Left forelimb (tissue), 1 donor: ENCODE measurements around the gene XKR7.

ENCODE experiments used
- DNase-seq: peaks from one replicate; pipeline ENCODE4 v3.0.0-alpha.2; 2018; ENCODE audit warnings: low spot score

XKR7 gene

DNA sequence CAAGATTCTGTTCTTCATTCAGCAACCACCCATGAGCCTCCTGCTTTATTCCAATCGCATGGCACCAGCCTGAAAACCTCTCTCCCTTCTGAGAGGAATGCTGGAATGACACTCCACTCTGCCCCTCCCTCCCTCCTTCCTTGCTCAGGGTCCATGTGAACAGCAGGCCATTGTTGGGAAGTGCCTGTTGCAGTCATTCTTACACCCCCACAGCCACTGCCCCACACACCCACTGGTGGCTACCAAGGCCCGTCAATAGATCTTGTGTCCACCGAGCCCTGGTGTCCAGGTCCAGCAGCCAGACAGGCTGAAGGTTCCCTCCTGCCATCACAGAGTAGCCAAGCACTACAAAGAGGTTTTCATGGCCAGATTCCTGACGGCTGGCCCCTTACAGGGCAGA, 22.6 kb upstream of the XKR7 start:
- no peak for DNase-seq

DNA sequence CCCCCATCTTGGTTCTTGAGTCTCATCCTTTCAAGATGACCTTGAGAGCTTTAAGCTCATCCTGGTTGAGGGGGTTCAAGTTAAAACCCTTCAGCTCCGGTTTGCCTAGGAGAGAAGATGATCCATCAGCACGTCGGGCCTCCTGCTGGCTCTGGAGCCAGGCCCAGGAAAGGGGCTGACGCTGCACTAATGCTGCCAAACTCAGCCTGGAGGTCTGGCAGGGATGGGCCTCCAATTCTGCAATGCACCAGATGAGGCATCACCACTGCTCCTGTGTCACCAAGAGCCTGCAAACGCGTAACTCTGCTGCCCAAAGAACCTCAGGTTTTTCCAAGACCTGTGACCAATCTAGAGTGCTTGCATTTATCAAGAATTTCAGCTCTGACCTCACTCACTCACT, 22.2 kb upstream of the XKR7 start:
- no peak for DNase-seq

DNA sequence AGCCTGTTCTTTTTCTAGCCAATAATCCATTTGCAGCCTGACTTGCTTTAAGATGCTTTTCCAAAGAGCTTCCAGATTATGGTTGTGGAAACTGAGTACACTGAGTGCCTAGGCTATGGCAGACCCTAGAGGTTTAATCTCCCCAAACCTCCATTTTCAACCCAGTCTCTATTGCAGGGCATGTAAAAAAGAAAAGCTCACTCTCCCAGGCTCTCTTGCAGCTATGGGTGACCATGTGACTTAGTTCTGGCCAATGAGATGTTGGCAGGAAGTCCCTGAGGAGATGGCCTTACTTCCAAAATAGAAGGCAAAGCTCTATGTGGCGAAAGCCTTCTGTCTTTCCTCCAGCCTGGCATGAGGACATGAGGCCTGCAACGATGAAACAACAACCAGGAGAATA, 19.9 kb upstream of the XKR7 start:
- no peak for DNase-seq

GRCh38 chr20:31949877-31950646, 17.9 kb upstream of the XKR7 start:
- no peak for DNase-seq

- DNase-seq, result no peak
These were observed 16.8 kb upstream of the XKR7 start for GRCh38 chr20:31951203-31951529.

- DNase-seq, result peak; percentile 96
These were observed 16.2 kb upstream of the XKR7 start, which contains the start of gene PDRG1 for GRCh38 chr20:31951530-31952453. Gene PDRG1, minus strand, starts transcription at chr20:31952046. Its CDS starts 85 bp downstream, at chr20:31951961.

- DNase-seq, result no peak
These were observed 14.3 kb upstream of the XKR7 start for GRCh38 chr20:31953556-31954148.

DNA sequence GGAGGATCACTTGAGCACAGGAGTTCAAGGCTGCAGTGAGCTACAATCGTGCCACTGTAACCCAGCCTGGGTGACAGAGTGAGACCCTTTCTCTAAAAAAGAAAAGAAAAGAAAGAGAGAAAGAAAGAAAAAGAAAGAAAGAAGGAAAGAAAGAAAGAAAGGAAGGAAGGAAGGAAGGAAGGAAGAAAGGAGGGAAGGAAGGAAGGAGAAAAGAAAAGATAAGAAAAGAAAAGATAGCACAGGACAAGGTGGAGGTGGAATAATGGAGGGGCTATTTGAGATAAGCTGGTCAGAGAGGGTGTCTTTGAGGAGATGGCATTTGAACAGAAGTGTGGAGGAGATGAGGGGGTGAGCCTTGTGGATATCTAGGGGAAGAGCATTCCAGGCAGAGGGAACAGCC, 13.5 kb upstream of the XKR7 start:
- no peak for DNase-seq

GRCh38 chr20:31956556-31957526, 11.1 kb upstream of the XKR7 start:
- DNase-seq, result no peak

GRCh38 chr20:31962761-31963160, 5.2 kb upstream of the XKR7 start:
- no peak for DNase-seq

GRCh38 chr20:31963889-31964288, 4.1 kb upstream of the XKR7 start:
- DNase-seq, result no peak

DNA sequence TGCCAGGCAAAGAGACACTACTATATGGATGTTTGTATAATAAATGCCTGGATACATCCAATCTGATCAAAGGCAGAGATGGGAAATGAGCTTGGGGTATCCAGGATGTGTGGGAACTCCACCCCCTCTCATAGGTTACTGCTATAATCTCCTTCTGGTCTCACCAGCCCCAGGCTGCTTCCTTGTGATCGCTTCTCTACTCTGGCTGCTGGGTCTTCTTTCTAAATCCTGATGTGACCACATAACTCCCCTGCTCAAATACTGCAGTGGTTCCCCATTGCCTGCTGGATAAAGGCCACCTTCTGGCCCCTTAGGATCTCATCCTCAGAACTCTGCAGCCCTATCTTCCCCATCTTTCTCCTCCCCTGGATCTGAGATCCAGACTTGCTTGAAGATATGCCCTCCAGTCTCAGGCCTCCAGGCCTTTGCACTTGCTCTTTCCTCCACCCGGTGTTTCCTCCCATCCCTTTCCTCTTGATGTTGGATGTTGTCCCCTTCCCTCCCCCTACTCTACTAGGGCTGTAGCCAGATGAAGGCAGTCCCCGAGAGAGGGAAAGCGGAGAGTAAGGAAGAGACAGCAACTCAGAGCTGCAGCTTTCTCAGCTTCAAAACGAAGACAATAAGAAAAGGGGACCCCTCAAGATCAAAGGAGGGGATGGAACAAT, 828 bp upstream of the XKR7 start:
- DNase-seq, result no peak

DNA sequence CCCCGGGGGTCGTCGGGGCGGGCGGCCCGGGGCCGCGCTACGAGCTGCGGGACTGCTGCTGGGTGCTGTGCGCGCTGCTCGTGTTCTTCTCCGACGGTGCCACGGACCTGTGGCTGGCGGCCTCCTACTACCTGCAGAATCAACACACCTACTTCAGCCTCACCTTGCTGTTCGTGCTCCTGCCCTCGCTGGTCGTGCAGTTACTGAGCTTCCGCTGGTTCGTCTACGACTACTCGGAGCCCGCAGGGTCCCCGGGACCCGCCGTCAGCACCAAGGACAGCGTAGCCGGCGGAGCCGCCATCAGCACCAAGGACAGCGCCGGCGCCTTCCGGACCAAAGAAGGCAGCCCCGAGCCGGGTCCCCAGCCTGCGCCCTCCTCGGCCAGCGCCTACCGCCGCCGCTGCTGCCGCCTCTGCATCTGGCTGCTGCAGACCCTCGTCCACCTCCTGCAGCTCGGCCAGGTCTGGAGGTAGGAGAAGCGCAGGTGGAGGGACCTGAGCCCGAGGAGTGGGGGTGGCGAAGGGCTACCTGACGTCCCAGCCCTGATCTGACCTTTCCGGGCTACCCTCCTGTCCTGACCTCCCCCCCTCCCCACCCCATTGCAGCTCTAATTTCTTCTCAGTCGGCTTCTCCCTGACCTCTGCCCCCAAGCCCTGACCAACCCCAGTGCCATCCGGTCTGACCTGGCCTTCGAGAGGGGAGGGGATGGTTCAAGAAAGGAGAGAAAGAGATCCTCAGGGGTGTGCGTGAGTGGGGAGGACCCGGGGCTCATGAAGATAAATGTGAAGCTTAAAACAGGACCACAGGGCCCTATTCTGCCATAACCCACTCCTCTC, 558 bp downstream of the XKR7 start:
- peak; percentile 90 for DNase-seq

GRCh38 chr20:31969991-31970390, 2.0 kb downstream of the XKR7 start:
- DNase-seq, result no peak

DNA sequence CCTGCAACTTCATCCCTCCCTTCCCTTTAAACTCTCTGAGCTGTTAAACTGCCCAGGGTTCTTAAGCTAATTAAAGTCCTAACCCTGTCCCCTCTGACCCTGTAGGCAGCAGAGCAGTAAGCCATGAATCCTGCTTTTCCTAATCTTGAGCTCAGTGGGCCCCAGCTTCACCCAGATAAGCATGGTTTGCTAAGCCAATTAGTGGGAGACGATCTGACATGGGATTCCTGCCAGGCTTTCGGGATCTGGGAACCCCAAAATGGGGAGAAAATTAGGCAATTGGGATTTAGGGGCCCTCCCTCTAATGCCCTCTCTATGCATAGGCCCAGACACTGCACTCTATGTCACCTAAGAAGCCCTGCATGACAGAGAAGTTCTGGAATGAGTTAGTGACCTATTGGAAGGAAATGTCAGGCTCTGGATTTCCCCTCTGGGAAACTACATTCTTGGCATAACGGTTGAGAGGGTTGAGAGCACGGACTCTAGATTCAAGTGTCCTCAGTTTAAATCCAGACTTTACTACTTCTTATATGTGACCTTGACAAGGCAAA, 4.6 kb downstream of the XKR7 start:
- DNase-seq, result no peak

- DNase-seq, result no peak
These were observed 6.3 kb downstream of the XKR7 start for GRCh38 chr20:31974296-31974695.

- DNase-seq, result no peak
These were observed 7.1 kb downstream of the XKR7 start for GRCh38 chr20:31974951-31975487.

- DNase-seq, result no peak
These were observed 7.9 kb downstream of the XKR7 start for GRCh38 chr20:31975874-31976273.

GRCh38 chr20:31977080-31977479, 9.1 kb downstream of the XKR7 start:
- DNase-seq, result no peak
